Measurements from ENCODE around the gene POLN.

- no peak for TF ChIP-seq CTCF (IDR thresholded peaks at IDR 0.05)
- TF ChIP-seq, protein P1, sequence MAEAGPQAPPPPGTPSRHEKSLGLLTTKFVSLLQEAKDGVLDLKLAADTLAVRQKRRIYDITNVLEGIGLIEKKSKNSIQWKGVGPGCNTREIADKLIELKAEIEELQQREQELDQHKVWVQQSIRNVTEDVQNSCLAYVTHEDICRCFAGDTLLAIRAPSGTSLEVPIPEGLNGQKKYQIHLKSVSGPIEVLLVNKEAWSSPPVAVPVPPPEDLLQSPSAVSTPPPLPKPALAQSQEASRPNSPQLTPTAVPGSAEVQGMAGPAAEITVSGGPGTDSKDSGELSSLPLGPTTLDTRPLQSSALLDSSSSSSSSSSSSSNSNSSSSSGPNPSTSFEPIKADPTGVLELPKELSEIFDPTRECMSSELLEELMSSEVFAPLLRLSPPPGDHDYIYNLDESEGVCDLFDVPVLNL (CRISPR knock-in tag; IDR thresholded peaks at IDR 0.05; ENCODE audit: borderline replicate concordance, low read depth), result no peak
- no peak for TF ChIP-seq FOXP4 (CRISPR knock-in tag; IDR thresholded peaks at IDR 0.05)
These were observed 114.2 kb downstream of the POLN start for GRCh38 chr4:2127609-2128332.

Data from WTC11 (cell line).